Caco-2 (cell line): Measurements from ENCODE around the gene AADACL4. TPM values are rescaled to one million over a fixed set of nuclear protein-coding genes. Genes with fewer than 3 reads are reported as not detected.
A peak's percentile ranks its signal among the peaks of the same experiment; 100 is the strongest.

Experiments
- BruUV-seq: library from RNA; stranded (reverse); fragments of 400-500 nt; replicated peaks from 2 replicates; lab custom pipeline; 2021; lab: Mats Ljungman, UMichigan
- CTCF ChIA-PET: fragments of 300-600 bp; sonication (Branson Sonifier 250); formaldehyde crosslinking; loops from one replicate; lab custom pipeline; 2022; ENCODE audit warnings: antibody characterized with exemption; lab: Charles Lee
- POLR2A ChIA-PET: fragments of 300-600 bp; sonication (Branson Sonifier 250); formaldehyde crosslinking; loops from one replicate; lab custom pipeline; 2022; ENCODE audit warnings: antibody characterized with exemption; lab: Charles Lee
- DNase-seq, 2 experiments: peaks; one replicate each; pipeline versions ENCODE4 v3.0.0 to v3.0.0-alpha.2; 2020 to 2022
- H3K27me3 ChIP-seq: replicated peaks from 2 replicates; pipeline ENCODE4 v1.6.0; 2011; ENCODE audit warnings: low read length; ENCODE audit not compliant: control insufficient read depth, insufficient read depth
- H3K36me3 ChIP-seq: 2 replicates; pipeline ENCODE4 v1.5.1; 2011; ENCODE audit warnings: low read length; ENCODE audit not compliant: control insufficient read depth, insufficient read depth
- H3K4me1 ChIP-seq: fragments of 250-450 bp; sonication (Bioruptor Pico); 2 replicates; pipeline ENCODE4 v1.5.1; 2020; ENCODE audit warnings: mild to moderate bottlenecking
- H3K4me3 ChIP-seq: 2 replicates; pipeline ENCODE4 v1.5.1; 2011; ENCODE audit warnings: low read depth, mild to moderate bottlenecking, control low read depth, low read length
- H3K9me3 ChIP-seq: fragments of 250-450 bp; sonication (Bioruptor Pico); 2 replicates; pipeline ENCODE4 v1.5.1; 2020; ENCODE audit warnings: mild to moderate bottlenecking, moderate library complexity
- H3K27ac Mint-ChIP-seq: one replicate; pipeline ENCODE4 v1.8.0; 2022; ENCODE audit warnings: mixed read lengths; ENCODE audit not compliant: unreplicated experiment
- H3K27me3 Mint-ChIP-seq: one replicate; pipeline ENCODE4 v1.8.0; 2022; ENCODE audit warnings: mixed read lengths; ENCODE audit not compliant: insufficient read depth, unreplicated experiment
- H3K36me3 Mint-ChIP-seq: one replicate; pipeline ENCODE4 v1.8.0; 2022; ENCODE audit warnings: mild to moderate bottlenecking, mixed read lengths; ENCODE audit not compliant: insufficient read depth, unreplicated experiment
- H3K4me1 Mint-ChIP-seq: one replicate; pipeline ENCODE4 v1.8.0; 2022; ENCODE audit warnings: low read depth, mixed read lengths; ENCODE audit not compliant: unreplicated experiment
- H3K4me3 Mint-ChIP-seq: one replicate; pipeline ENCODE4 v1.8.0; 2022; ENCODE audit warnings: mild to moderate bottlenecking, moderate library complexity, mixed read lengths; ENCODE audit not compliant: unreplicated experiment
- H3K9me3 Mint-ChIP-seq: one replicate; pipeline ENCODE4 v1.8.0; 2022; ENCODE audit warnings: mixed read lengths; ENCODE audit not compliant: unreplicated experiment
- CTCF ChIP-seq, 2 experiments: fragments of 200-600 bp in 1 of 2; IDR thresholded peaks; 1 replicate in 1 of 2; 2 replicates in 1 of 2; pipeline versions ENCODE4 v1.5.1 to v1.8.0; 2011 to 2022; ENCODE audit warnings: antibody characterized with exemption in 1 of 2, control low read depth in 1 of 2, inconsistent platforms in 1 of 2, low read depth in 1 of 2, low read length in 1 of 2, mild to moderate bottlenecking in 1 of 2, moderate library complexity in 1 of 2; ENCODE audit not compliant: insufficient read depth in 1 of 2, severe bottlenecking in 1 of 2, unreplicated experiment in 1 of 2
- intact Hi-C: fragments of 100-400 bp; cut with micrococcal nuclease; formaldehyde crosslinking; loops from one replicate; pipeline ENCODE4 v1.10.0; 2022; ENCODE audit not compliant: unreplicated experiment
- total RNA-seq: library from RNA; stranded (reverse); gene quantifications from 2 replicates; pipeline ENCODE4 v1.2.3, GENCODE V29; 2022

Gene AADACL4
- total RNA-seq, 1 experiment from 2014 or later: not detected

DNA sequence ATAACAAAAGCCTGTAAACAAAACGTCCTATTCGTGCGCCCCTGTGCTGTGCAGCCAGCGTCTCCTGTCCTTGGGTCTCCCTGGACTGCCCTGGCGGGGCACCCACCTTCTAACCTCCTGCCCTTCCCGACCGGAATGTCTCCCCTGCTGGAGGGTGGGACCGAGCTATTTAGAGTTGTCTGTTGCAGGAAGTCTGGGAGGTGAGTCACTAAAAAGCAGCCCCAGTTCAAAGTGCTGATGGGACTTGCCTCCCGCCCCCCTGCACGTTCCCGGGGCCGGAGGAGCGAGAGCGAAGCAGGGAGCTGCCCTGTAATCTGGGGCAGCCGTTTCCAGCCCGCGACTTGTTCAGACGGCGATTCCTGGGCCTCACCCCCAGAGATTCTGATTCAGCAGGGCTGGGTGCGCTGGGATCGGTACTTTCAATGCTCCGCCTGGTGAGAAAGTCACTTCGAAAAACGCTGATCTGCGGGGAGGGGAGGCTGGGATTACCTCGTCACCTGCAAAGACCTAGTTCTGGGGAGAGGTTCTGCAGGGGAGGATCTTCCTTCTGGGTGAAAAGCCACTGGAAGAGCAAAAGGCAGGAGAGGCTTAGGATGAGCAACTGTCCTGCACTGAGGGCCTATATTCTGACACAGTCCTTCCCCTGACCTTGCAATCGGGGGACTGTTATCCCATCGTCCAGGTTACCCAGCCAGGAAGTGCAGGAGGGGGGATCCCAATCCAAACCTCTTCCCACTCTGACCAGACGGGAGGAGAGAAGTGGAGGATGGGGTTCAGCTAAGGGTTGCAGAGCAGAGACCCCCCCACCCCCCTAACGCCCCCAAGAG, 24.7 kb upstream of the AADACL4 start:
- no peaks in the 10 kb centered on the region for H3K27me3 ChIP-seq
- no peaks in the 10 kb centered on the region for H3K27me3 Mint-ChIP-seq
- BruUV-seq: no TSS peak
- H3K4me1 ChIP-seq: peaks cover 9% of the 10 kb centered on the region
- H3K36me3 Mint-ChIP-seq: peaks cover 41% of the 10 kb centered on the region
- no peaks in the 10 kb centered on the region for H3K9me3 ChIP-seq
- H3K4me3 ChIP-seq: peak overlapping the region; percentile 89
- CTCF ChIA-PET: interaction anchor here (0.6 to 2.0 kb wide), 10 partner anchors 15 to 342 kb away, joined by 3 to 8 read pairs (median 3); no protein-coding TSS in a partner anchor
- POLR2A ChIA-PET: interaction anchor here (0.7 to 1.2 kb wide), 3 partner anchors 28 to 263 kb away, joined by 3 to 5 read pairs (median 3); no protein-coding TSS in a partner anchor
- DNase-seq: peak; percentile 82 to 90
- H3K9me3 Mint-ChIP-seq: no peaks in the 10 kb centered on the region
- peak overlapping the region; percentile 93 for H3K4me3 Mint-ChIP-seq
- H3K27ac Mint-ChIP-seq: peak overlapping the region; percentile 96
- intact Hi-C loops: loop anchor here (1.0 to 5.0 kb wide), 8 partner anchors 18 to 347 kb away; no protein-coding TSS in a partner anchor
- H3K36me3 ChIP-seq: no peaks in the 10 kb centered on the region
- H3K4me1 Mint-ChIP-seq: peaks cover 9% of the 10 kb centered on the region
- TF ChIP-seq CTCF (IDR thresholded peaks at IDR 0.05; ENCODE audit: insufficient read depth in 1 of 2, low read depth in 1 of 2, low read length in 1 of 2, severe bottlenecking in 1 of 2, unreplicated experiment in 1 of 2): no peak

DNA sequence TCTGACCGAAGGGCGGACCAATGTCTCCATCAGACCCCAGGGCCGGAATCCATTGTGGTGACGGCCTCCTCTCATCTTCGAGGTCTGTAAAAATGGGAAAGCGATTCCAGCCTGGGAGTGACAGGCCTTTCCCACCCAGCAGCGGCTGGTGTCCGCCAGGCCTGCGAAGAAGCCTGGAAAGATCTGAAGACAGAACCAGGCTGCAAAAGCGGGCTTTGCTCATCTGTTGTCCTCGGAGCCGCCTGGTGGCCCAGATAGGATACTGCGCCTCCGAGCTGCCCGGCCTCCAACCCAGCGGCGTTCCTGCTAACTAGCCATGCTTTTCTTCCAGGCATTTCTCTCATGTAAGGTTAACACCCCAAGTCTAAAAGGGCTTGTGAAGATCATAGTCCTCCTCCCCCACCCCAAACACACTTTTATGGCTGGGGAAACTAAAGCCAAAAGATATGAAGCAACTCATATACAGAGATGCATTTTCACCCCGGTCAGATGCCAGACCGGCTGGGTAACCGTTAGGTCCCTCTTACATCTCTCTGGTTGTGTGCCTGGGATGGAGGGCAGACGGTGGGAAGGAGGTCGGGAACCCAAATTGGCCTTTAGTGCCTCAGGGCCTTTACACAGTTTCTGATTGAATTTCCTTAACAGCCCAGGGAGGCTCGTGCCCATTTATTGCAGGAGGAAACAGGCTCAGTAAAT, 23.9 kb upstream of the AADACL4 start:
- DNase-seq: peak; percentile 83 to 87
- H3K27me3 ChIP-seq: no peaks in the 10 kb centered on the region
- ChIA-PET POLR2A (no interaction called here), CTCF (interaction anchor here (0.6 to 2.0 kb wide), 5 partner anchors 16 to 306 kb away, joined by 3 to 8 read pairs (median 6); no protein-coding TSS in a partner anchor)
- Mint-ChIP-seq H3K27ac (peak overlapping the region; percentile 96), H3K36me3 (peaks cover 35% of the 10 kb centered on the region), H3K4me3 (peak overlapping the region; percentile 93), H3K4me1 (peaks cover 2% of the 10 kb centered on the region), H3K27me3 (no peaks in the 10 kb centered on the region), H3K9me3 (no peaks in the 10 kb centered on the region)
- TF ChIP-seq CTCF (IDR thresholded peaks at IDR 0.05; ENCODE audit: insufficient read depth in 1 of 2, low read depth in 1 of 2, low read length in 1 of 2, severe bottlenecking in 1 of 2, unreplicated experiment in 1 of 2): peak; percentile 86 to 94
- no TSS peak for BruUV-seq
- H3K4me1 ChIP-seq: peaks cover 4% of the 10 kb centered on the region; the same call in 1 of the 2 replicates
- H3K9me3 ChIP-seq: no peaks in the 10 kb centered on the region
- H3K36me3 ChIP-seq: no peaks in the 10 kb centered on the region
- intact Hi-C loops: loop anchor here (1.0 to 5.0 kb wide), 8 partner anchors 19 to 348 kb away; no protein-coding TSS in a partner anchor
- H3K4me3 ChIP-seq: peak overlapping the region; percentile 89

GRCh38 chr1:12620488-12620865, 23.4 kb upstream of the AADACL4 start:
- Mint-ChIP-seq H3K27me3 (no peaks in the 10 kb centered on the region), H3K36me3 (peaks cover 34% of the 10 kb centered on the region), H3K27ac (no peak overlapping the region), H3K4me3 (no peak overlapping the region), H3K9me3 (no peaks in the 10 kb centered on the region), H3K4me1 (no peaks in the 10 kb centered on the region)
- Histone ChIP-seq H3K9me3 (no peaks in the 10 kb centered on the region), H3K4me3 (no peak overlapping the region), H3K4me1 (0 out of 2 replicates have a peak, but pooled peaks cover 3% of the 10 kb centered on the region), H3K36me3 (no peaks in the 10 kb centered on the region), H3K27me3 (no peaks in the 10 kb centered on the region)
- no peak for DNase-seq
- BruUV-seq: no TSS peak
- ChIA-PET POLR2A (no interaction called here), CTCF (interaction anchor here (0.6 to 2.0 kb wide), 3 partner anchors 17 to 306 kb away, joined by 4 to 8 read pairs (median 6); no protein-coding TSS in a partner anchor)
- intact Hi-C loops: no loop called here
- no peak for TF ChIP-seq CTCF (IDR thresholded peaks at IDR 0.05; ENCODE audit: insufficient read depth in 1 of 2, low read depth in 1 of 2, low read length in 1 of 2, severe bottlenecking in 1 of 2, unreplicated experiment in 1 of 2)
